HG03457 (cell line): ENCODE measurements around the gene SMPD3.

ENCODE experiments used
- ATAC-seq: cut with Tn5 transposase; IDR thresholded peaks from one replicate; pipeline ENCODE4 v1.9.1; 2021; ENCODE audit warnings: moderate number of reproducible peaks; ENCODE audit not compliant: unreplicated experiment

Gene SMPD3

DNA sequence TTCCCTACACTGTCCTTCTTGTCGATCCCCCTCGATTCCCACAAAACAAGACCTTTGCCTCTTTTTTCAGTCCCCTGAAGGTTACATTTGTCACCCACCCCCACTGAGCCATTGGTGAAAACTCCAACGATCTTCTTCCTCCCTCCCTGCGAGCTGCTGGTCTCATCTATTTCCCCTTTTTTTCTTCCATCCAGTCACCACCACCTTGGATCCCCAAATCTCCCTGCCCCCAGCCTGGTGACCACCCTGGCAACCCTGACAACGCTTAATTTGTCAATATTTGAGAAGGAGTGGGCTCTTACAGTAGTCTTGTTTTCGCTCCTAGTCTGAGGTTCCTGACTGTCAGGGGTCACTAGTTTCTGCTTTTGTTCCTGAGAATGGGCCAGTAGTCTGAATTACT is 62.9 kb downstream of the SMPD3 start:
- ATAC-seq: no peak

DNA sequence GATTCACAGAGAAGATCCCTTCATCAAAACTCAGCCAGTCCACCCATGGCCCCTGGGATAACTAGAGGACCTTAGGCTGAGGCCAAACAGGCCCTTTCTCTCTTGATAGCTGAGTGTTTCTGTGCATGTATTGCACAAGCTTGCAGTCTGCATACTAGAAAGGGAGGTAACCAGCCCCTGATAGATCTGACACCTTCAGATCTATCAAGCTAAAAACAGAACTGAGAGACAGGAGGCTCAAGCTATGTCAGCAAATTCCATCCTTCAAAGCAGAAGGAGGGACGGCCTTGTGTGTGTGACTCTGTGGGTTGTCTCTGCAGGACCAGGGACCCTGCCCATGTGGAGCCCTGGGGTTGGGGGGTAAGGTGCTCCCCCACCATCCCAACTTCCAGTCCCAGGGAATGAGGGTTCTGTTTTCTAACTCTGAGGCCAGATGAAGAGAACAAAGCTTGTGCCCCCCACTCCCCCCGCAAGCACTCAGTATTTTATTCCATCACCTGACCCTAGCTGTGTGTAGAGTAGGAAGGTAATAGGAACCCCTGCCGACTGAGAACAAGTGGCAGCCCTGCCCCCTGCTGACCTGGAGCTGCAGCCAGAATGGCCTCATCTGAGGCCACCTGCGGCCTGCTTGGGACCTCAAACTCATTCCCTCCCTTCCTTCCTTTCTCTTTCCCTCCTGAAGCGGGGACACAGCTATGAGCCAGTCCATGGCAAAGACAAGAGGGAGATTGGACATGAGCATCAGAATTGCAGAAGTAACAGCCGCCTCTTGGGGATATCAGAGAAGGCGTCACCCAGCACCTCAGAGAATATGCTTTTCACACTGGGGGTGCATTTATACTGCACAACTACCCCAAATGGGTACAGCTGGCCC is 63.8 kb downstream of the SMPD3 start:
- ATAC-seq: no peak

DNA sequence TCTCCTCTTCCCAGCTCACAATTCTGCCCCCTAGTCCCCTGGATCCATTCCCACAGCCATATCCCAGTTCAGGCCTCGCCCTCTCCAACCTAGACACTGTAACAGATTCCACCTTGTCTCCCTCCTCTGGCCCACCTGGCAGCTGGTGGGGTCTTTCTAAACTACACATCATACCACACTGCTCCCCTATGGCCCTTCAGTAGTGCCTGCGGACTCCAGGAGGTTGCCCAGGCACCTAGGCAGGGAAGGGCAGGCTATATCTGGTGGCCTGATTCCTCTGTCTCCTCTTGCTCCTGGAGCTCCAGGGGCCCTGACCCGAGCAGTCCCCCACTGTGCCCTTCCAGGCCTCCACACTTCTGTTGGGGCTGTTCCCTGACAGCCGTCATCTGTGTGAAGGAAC is 64.5 kb downstream of the SMPD3 start:
- ATAC-seq: no peak

DNA sequence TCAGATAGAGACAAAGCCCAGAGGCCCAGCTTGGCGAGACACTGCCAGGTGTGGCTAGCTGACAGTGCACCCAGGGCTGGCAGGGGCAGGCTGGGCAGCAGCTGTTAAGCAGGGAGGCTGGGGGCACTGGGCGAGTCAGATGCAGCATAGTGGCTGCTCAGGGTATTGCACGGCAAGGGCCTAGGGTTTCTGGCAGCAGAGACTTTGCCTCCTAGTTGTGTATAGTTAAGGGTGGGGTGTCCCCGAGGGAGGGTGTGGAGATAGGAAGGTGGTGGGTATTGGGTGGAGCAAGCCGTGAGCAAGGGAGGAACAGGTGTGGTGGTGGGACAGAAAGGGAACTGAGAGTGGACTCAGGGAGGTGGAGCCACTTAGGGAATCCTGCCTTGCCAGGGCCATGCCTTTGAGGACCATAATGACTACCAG is 66.0 kb downstream of the SMPD3 start:
- ATAC-seq: no peak

DNA sequence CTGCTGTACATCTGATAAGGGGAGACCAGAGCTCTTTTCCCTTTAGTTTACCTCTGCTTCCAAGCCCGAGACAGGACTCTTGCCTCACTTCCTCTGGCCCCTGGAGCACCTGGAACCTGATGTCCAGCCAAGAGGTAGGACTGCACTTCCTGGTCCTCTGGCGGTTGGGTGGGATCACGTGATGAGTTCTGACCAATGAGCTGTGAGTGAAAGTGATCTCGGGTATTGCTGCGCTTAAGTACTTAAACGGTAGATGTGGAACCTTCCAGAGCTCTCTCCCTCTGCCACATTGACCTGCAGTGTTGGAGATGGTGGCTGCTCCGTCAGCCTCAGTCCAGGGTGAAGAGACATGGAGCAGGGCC is 67.0 kb downstream of the SMPD3 start:
- ATAC-seq: no peak

DNA sequence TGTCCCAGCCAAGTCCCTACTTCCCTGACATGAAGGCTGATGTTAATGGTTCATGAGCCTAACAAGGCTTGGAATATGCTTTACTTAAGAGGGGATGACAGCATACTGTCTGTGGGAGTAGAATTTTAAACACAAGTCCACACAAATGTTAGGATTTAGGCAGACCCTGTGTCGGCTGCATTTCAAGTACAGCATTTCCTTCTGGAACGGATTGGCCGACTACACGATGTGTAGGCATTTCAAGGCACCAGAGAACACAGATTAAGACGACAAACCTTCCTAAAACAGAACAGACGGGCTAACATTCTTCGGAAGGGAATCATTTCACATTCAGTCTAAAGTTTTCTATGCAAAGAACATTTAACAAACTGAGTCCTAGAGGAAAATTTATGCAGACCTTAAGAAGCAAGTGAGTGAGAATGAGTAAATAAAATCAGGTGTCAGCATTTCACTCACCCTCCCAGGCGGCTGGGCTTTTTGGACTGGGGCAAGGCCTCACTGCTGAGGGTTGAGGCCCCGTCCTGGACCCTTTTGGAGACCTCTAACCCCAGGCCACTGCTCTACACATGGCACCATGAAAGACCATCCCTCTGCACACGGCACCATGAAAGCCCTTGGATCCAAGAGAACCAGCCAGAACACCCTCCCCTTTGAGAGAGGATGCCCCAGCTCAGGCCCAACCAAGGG is 67.5 kb downstream of the SMPD3 start:
- no peak for ATAC-seq

DNA sequence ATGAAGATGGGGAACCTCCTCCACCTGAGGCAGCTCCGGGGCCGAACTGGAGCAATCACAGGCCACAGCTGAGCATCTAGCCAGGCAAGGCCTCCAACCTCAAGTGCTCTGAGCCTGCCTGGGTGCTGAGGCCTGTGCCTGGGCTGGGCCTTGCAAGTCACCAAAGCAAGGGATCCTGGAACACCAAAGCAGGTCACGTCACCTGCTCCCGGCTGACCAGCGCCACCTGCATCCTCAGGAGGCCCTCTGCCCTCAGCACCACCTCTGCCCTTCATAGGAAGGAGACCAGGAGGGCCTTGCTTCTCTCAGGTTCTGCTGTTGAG is 68.0 kb downstream of the SMPD3 start:
- no peak for ATAC-seq

DNA sequence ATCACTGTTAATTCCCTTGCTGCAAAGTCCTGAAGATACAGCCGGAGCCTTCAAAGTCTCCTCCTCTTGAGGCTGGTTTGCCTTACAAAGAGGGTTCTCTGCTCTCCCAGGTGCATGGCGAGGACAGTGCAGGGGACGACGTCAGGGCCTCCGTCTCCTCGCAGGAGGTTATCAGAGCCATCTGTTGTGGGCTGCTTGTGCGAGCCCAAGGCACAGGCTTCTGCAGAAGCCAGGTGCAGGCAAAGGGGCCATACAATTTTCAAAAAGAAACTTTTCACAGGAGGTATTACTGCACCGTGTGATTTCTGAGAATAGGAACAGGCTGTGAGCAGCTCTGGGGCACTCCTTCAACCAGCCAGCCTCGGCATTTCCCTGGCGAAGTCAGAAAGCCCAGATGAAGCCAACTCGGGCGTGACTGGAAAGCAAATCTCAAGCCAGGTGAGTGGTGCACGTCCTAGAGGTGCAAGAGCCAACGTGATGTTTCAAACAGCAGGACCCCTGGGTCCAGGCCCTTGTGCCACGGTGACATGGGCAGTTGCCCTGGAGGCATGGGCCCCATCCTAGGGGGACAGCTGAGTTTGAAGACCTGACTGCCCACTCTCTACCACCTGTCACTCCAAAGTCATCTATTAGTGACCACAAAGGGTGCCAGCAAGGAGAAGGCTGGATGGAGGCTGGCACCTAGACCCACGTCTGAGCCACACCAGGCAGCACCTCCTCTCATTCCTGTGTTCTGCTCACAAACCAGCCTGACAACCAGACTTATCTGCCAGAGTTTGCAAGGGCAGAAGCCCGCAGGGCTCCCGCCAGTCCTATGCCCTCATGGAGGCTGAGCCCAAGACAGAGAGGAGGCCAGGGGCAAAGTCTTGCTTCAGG is 68.6 kb downstream of the SMPD3 start:
- no peak for ATAC-seq

DNA sequence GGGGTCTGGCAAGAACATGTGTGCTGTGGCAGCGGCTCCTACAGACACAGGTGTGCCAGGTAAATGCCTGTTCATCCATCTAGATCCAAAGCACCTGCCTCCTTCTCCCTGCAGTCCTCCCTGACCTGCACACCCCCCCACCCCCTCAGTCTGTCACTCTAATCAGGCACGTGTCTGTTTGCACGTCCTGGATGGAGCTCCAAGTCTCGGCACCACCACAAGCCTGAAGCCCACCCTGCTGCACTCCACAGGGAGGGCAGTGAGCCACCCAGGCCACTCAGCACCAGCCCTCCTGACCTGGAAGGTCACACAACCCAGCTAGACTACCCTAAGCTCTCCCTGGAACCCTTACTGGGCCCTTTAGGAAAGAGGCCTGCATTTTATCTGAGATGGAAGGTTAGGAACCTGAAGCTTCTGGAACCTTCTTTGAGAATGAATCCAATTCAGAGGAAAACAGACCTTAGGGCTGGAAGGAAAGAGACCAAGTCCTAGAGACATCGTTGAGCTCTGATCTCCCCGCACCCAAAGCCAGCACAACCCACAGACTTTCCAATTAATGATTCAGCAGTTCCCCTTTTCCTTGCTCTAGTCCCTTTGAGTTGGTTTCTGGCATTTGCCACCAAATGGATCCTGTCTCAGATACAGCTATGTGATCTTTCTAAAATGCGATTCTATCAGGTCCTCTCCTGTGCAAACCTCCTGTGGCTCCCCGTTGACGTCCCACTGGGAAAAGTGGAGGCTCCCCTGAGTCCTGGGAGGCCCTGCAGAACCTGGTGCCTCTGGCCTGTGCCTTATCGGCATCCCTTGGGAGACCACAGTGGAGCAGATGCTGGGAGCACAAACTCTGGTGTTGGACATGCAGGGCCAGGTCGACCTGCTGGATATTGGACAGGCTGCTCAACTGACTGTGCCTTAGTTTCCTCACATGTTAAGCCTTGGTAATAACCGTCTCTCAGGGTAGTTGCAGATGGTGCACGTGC is 69.6 kb downstream of the SMPD3 start:
- ATAC-seq: no peak

DNA sequence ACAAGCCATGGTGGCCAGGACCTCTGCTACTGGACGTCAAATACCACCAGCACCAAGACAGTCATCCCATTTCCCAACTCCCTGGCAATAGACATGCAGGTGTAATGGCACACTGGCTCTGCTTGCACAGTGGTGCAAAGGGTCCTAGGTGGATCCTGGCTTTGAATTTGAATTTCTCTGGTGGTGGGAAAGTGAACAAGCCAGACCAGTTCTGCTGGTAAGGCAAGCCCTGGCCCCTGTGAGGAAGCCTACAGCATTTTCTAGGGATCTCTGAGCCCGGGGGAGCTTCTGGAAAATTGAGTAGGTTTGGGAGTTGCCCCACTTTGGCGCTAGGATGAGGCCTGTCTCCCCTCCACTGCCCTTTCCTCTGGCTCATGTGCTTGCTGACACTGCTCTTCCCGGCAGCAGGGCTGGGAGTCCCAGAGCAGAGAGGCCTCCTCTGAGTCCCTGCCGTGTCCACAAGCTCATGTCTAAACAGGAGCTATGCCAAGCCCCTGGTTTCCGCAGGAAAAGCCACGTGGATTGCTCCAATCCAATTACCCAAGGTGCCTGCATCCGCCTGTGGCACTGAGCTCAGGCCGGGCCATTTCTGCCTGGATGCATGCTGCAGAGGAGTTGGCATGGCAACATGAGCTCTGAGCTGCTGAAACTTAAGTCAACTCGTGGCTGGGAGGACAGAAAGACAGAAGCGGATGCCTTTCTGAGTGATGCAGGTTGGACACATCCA is 70.5 kb downstream of the SMPD3 start:
- no peak for ATAC-seq

DNA sequence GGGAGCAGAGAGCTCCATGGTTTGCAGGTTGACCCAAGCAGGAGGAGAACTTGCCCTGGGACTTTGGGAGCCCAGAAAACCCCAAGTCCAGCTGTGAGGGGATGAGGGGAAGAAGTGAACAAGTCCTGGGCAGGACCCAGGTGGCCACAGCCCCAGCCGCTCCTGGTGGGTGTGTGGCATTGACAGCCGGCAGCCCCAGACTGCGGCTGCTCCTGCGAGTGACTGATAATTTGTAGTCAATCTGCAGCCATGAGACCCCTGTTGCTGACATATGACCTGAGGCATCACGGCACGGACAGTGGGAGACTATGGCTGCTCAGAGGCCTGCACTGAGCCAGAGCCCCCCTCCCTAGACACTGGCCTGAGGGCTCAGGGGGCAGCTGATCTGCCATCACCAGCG is 71.1 kb downstream of the SMPD3 start:
- no peak for ATAC-seq

DNA sequence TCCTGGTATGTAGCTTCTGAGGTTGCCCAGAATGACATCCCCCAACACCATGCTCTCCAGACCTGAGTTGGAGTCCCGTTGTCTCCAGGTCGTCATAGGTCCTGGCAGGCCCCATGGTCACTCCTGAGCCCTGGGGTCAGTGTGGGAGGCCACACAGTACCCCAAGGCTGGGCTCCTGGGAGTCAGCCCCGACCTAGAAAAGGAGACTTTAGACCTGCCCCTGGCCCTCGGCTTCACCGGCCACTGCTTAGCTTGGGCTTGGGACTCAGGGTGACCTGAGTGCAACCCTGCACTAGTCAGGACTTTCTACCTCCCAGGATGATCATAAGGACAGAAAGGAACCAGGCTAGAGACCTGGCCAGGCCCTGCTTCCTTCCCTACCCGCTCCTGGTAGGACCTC is 71.7 kb downstream of the SMPD3 start:
- ATAC-seq: no peak

DNA sequence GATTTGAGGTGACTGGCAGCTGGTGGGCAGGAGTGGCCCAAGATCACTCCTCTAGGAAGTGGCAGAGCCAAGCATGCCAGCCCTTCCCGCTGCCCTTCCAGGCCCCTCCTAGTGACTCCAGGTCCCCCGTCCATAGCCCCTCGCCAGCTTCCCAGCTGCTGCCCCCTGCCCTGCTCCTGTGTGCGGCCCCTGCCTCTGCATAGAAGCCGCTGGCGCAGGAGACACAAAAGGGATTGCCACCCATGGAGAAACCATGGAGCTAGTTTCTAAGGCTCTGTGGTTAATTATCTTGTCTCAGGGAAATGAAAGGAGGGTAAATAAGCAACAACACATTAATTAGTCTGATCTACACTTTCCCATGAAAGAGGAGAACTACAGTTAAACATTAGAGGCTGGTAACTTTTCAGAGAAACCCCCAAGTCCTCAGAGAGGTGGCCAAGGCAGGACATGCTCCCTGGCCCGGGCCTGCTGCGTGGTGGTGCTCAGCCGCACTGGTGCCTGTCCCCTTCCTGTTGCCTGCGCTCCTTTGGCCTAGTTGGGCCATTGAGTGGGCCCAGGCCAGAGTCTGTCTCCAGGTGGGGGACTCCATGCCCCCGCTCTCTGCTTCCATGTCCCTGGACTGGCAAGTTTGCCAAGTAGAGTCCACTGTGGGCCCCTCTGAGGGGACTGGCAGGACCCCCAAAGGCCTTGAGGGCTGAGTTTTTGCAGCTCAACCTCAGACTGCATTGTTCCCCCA is 72.3 kb downstream of the SMPD3 start:
- no peak for ATAC-seq

DNA sequence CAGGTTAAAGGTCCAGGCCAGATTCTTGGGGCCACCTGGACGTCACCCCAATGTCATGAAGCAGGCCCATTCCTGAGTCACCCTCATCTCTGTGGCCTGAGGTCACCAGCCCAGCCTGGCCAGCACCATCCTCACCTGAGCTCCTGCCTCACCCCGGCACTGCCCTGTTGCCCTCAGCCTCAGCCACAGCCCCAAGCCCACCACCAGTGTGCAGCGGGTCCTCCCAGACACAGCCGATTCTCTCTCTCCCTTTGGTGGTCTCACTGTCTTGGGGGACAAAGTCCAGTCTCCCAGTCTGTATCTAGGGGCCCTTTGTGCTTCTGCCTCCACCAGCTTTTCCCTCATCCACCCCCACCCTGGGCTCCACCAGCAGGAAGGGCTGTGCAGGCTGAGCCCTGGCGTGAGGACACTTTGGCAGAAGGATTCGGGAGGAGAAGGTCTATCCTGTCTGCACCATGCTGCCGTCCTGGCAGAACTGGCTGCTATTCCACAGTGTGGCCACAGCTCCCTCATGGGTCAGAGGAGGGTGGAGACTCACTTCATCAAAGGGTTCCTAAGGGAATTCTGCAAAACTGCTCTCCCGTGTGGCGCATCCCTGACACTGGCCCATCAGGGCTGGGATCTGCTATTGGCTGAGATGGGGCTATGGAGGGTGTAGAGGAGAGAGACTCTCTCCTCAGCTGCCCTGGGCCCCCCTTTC is 73.2 kb downstream of the SMPD3 start:
- ATAC-seq: no peak

DNA sequence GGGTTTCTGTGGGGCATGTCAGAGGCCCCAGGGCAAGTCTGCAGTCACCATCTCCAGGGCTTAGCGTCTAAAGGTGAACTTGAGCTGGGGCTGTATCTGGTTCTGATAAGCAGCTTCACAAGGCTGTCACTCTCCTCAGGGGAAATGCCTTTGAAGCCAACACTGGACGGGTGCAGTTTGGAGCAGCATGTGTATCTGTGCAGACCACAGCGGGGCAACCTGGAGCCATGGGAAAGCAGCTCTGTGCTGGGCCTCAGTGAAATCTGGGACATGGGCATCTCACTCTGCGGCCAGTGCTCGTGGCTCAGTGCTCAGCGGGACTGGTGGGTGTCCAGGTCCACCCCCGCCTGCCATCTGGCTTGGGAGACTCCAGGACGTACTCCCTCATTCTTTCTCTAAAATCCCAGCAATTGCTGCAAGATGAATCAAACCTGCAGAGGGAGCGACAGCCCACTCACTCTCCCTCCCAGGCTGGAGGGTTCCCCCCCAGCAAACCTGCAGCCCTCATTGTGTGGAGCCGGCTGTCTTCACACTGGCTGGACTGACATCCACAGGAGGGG is 74.0 kb downstream of the SMPD3 start:
- ATAC-seq: no peak

DNA sequence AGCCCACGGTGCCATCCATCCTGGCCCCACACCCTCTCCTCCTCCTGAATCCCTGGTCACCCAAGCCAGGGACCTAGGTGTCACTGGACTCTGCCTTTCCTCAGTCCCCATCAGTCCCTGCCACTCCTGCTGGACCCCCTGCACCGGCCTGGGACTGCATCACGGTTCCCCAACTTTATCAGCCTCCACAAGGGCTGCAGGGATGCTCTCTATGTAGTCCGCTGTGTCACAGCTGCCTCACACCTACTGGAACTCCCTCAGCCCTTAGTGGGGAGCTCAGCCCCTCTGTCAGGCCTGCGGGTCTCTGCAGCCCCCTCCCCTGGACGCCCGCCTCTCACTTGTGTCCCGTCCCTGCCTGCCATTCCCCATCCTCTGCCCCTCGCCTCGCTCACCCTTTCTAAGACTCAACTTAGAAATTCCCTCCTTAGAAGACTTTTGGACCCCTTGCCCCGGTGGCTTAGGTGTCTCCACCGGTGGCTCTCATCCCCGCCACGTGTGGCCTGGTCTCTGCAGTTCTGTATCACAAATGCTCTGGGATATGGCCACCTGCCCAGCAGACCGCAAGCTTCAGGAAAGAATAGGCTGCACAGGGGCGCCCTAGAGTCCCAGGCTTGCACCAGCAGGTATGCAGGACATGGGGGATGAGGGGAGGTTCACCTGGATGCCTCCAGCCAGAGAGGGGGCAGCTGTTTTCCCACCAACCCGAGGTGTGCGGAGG is 74.6 kb downstream of the SMPD3 start:
- no peak for ATAC-seq

DNA sequence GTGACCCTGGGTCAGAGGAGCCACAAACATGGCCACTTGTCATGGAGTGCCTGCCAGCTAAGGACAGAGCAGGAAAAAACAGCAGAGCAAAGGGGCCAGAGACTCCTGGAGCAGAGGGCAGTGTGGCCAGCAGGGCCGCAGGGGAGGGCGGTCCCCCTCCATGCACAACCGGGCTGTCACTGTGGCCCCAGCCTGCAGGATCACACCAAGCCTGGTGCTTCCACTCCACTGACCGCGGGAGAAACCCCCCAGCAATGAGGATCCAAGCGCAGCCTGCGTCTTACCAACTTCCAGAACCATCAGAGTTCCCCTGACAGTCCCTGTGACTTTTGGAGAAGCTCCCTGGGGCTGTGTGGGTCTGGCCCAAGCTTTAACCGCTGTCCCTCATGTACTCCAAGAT is 75.5 kb downstream of the SMPD3 start:
- no peak for ATAC-seq

DNA sequence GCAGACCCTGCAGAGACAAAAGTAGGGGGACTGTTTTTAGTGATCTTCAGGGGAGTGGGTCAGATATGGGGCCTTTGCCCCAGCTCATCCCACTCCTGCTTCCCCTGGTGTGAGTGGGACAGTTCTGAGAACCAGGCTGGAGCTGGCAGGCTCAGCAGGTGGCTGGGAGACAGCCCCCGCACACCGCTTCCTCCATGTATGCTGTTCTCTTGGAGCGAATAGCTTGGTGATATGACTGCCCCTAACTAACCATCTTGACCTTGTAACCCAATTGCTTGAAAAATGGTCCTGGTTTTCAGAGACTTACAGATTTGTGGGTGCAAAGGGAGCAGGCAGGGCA is 76.0 kb downstream of the SMPD3 start:
- no peak for ATAC-seq
